Esophagus squamous epithelium (tissue), 4 donors: ENCODE measurements around the gene TSPAN9.

Experiments used
- POLR2A ChIP-seq, 4 donors: fragments of 450-650 bp; IDR thresholded peaks; one replicate each; pipeline ENCODE4 v1.6.1; 2017; ENCODE audit warnings: antibody characterized with exemption in 4 of 4, mild to moderate bottlenecking in 4 of 4, moderate library complexity in 3 of 4
- TF ChIP-seq, protein P1 (sequence below), 6 experiments: fragments of 450-650 bp in 4 of 6; fragments of 200-600 bp in 2 of 6; sonication (generic) in 2 of 6; IDR thresholded peaks; one replicate each; pipeline ENCODE4 v1.5.1; 2016 to 2019; ENCODE audit warnings: antibody characterized with exemption in 6 of 6, mild to moderate bottlenecking in 4 of 6, moderate library complexity in 4 of 6

DNA sequence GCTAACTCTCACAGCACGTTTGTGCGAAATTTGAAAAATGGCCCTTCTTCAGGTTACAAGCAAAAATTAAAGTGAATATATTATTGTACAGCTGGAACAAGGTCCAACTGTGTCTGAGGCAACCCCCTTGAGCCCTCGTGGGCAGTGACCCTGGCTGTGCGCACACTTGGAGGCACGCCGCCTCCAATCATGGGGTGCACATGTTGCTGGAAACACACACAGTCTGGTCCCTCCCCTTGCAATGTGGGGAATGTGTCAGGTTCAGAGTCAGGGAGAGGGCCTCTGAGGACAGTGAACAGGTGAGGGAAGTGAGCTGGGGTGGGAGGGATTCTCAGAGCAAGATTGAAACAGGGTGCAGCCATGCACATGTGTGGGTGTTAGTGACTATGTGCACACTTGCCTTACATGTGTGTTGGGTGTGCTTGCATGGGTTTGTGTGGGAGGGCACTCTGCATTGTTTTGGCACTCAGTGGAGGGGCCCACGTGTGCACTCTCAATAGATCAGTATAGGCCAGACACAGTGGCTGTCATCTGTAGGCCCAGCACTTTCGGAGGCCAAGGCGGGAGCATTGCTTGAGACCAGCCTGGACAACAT lies 9.6 kb downstream of the TSPAN9 start:
- no peak for TF ChIP-seq POLR2A (IDR thresholded peaks at IDR 0.05)
- TF ChIP-seq, protein P1, sequence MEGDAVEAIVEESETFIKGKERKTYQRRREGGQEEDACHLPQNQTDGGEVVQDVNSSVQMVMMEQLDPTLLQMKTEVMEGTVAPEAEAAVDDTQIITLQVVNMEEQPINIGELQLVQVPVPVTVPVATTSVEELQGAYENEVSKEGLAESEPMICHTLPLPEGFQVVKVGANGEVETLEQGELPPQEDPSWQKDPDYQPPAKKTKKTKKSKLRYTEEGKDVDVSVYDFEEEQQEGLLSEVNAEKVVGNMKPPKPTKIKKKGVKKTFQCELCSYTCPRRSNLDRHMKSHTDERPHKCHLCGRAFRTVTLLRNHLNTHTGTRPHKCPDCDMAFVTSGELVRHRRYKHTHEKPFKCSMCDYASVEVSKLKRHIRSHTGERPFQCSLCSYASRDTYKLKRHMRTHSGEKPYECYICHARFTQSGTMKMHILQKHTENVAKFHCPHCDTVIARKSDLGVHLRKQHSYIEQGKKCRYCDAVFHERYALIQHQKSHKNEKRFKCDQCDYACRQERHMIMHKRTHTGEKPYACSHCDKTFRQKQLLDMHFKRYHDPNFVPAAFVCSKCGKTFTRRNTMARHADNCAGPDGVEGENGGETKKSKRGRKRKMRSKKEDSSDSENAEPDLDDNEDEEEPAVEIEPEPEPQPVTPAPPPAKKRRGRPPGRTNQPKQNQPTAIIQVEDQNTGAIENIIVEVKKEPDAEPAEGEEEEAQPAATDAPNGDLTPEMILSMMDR (IDR thresholded peaks at IDR 0.05) = no peak
